SU-DHL-6 (cell line): ENCODE data around the gene BICC1.

Source experiments
- EZH2phosphoT487 ChIP-seq: fragments of 200-600 bp; sonication (generic), shearing (Covaris generic); conservative IDR thresholded peaks from 2 replicates; pipeline ENCODE4 v1.6.1; 2018; ENCODE audit warnings: mild to moderate bottlenecking, antibody characterized with exemption, low read length, moderate library complexity, mixed read lengths
- TF ChIP-seq, protein P1 (sequence below): fragments of 200-600 bp; sonication (generic); IDR thresholded peaks from one replicate; pipeline ENCODE4 v1.5.1; 2017; ENCODE audit warnings: antibody characterized with exemption, mild to moderate bottlenecking, low read length, moderate library complexity; ENCODE audit not compliant: insufficient read depth, poor library complexity, severe bottlenecking

DNA sequence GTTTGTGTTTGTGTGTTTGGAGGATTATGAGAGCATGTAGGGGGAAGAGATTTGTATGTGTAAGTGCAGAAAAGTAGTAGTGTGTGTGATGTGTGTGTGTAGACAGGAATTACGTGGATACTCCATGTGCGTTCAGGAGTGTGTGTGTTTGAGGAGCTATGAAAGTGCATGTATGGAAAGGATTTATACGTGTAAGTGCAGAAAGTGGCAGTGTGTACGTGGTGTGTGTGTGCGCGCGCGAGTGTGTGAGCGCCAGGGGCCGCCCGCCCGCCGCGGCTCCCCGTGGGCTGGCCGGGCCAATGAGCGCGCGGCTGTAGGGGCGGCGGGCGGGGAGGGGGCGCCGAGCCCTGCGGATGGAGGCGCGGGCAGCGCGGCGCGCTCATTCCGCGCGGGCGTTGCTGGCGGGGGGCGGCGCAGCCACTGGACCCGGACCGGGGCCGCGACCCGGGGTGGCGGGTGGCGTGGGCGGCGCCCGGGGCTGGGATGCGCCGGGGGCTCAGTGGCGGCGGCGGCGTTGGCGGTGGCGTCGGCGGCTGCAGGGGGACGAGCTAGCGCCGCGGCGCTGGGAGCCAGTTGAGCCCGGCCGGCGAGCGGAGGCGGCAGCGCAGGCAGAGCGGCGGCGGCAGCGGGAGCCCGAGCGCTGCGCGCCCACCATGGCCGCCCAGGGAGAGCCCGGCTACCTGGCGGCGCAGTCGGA lies at the start of gene BICC1:
- TF ChIP-seq, protein P1, sequence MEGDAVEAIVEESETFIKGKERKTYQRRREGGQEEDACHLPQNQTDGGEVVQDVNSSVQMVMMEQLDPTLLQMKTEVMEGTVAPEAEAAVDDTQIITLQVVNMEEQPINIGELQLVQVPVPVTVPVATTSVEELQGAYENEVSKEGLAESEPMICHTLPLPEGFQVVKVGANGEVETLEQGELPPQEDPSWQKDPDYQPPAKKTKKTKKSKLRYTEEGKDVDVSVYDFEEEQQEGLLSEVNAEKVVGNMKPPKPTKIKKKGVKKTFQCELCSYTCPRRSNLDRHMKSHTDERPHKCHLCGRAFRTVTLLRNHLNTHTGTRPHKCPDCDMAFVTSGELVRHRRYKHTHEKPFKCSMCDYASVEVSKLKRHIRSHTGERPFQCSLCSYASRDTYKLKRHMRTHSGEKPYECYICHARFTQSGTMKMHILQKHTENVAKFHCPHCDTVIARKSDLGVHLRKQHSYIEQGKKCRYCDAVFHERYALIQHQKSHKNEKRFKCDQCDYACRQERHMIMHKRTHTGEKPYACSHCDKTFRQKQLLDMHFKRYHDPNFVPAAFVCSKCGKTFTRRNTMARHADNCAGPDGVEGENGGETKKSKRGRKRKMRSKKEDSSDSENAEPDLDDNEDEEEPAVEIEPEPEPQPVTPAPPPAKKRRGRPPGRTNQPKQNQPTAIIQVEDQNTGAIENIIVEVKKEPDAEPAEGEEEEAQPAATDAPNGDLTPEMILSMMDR: no peak
- no peak for TF ChIP-seq EZH2phosphoT487
